ENCODE measurements around the gene GRPEL2.

DNA sequence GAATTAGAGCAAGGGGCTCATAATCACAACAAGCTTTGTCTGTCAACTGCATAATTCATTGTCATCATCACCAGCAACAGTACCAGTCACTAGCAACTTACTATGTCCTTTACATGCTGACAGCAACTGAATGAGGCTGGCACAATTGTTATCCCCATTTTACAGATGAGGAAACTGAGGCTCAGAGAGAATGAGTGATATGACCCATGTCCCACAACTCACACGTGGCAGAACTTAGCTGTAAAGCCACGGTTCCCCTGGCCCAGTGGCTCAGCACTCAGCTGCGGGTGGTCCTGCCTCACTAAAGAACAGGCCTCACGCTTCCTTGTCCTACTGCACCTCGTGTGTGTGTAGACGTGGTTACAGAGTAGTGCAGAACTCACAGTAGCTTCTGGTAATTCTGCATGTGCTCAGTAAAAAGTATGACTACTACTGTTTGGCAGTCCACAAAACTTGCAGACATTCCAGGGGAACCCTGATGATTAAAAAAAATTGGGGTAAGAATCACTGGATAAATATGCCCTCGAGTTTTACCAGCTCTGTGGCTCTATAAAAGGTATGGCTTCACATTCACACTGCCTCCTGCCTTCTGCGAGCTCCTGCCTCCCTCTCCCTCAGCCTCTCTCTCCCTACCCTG lies 43.4 kb upstream of the GRPEL2 start:
- TF ChIP-seq CTCF (tag by site-specific recombination; IDR thresholded peaks at IDR 0.05): no peak
- no peak for TF ChIP-seq ZFHX2 (tag by site-specific recombination; conservative IDR thresholded peaks at IDR 0.05)
- no peak for TF ChIP-seq ZNF629 (tag by site-specific recombination; IDR thresholded peaks at IDR 0.05)
- no peak for TF ChIP-seq ZNF660 (tag by site-specific recombination; IDR thresholded peaks at IDR 0.05)
- no peak for TF ChIP-seq ZSCAN23 (tag by site-specific recombination; IDR thresholded peaks at IDR 0.05)
- TF ChIP-seq ZBTB7A (tag by site-specific recombination; IDR thresholded peaks at IDR 0.05; ENCODE audit: low read depth): no peak
- TF ChIP-seq ZNF274 (IDR thresholded peaks at IDR 0.05; ENCODE audit: low read length): no peak
- no peak for TF ChIP-seq ZNF274 (tag by site-specific recombination; IDR thresholded peaks at IDR 0.05; ENCODE audit: borderline replicate concordance)
- no peak for TF ChIP-seq KLF10 (tag by site-specific recombination; IDR thresholded peaks at IDR 0.05)
- TF ChIP-seq GLI2 (tag by site-specific recombination; IDR thresholded peaks at IDR 0.05; ENCODE audit: borderline replicate concordance, low read depth): no peak
- no peak for TF ChIP-seq YY1 (tag by site-specific recombination; IDR thresholded peaks at IDR 0.05)
- TF ChIP-seq ZNF24 (tag by site-specific recombination; IDR thresholded peaks at IDR 0.05): no peak; the same call in 1 of the 2 replicates
